Uterus (tissue), 4 donors: ENCODE measurements around the gene RNF39. TPM values are rescaled to one million over a fixed set of nuclear protein-coding genes. Genes with fewer than 3 reads are reported as not detected.

Experiments
- DNase-seq, 2 donors: peaks; one replicate each; pipeline ENCODE4 v3.0.0-alpha.2; 2019 to 2020
- H3K27ac ChIP-seq, 2 donors: fragments of 200-600 bp; sonication (generic); 1 replicate in 1 of 2; 2 replicates in 1 of 2; pipeline ENCODE4 v1.5.1; 2016 to 2018
- H3K27me3 ChIP-seq, 2 donors: fragments of 200-600 bp; sonication (generic); one replicate each; pipeline ENCODE4 v1.5.1; 2018 to 2019; ENCODE audit warnings: control low read depth in 1 of 2
- H3K36me3 ChIP-seq, 2 donors: fragments of 200-600 bp; sonication (generic); one replicate each; pipeline ENCODE4 v1.5.1; 2019; ENCODE audit warnings: control low read depth in 1 of 2
- H3K4me1 ChIP-seq, 2 donors: fragments of 200-600 bp; sonication (generic); one replicate each; pipeline ENCODE4 v1.5.1; 2018 to 2019; ENCODE audit warnings: control low read depth in 1 of 2
- H3K4me3 ChIP-seq, 2 donors: fragments of 200-600 bp; sonication (generic); 1 replicate in 1 of 2; 2 replicates in 1 of 2; pipeline ENCODE4 v1.5.1; 2018 to 2019; ENCODE audit warnings: mild to moderate bottlenecking in 1 of 2
- H3K9me3 ChIP-seq, 2 donors: fragments of 200-600 bp; sonication (generic); one replicate each; pipeline ENCODE4 v1.5.1; 2019; ENCODE audit warnings: control low read depth in 1 of 2
- CTCF ChIP-seq, 4 experiments: fragments of 200-600 bp in 2 of 4; fragments of 450-650 bp in 2 of 4; sonication (generic) in 2 of 4; IDR thresholded peaks; one replicate each; pipeline ENCODE4 v1.5.1; 2016 to 2019; ENCODE audit warnings: antibody characterized with exemption in 4 of 4, mild to moderate bottlenecking in 2 of 4, moderate library complexity in 1 of 4
- POLR2A ChIP-seq, 2 donors: fragments of 450-650 bp; IDR thresholded peaks; one replicate each; pipeline ENCODE4 v1.6.1; 2016; ENCODE audit warnings: antibody characterized with exemption in 2 of 2, mild to moderate bottlenecking in 1 of 2, moderate library complexity in 1 of 2
- intact Hi-C: fragments of 100-400 bp; cut with DNase I; formaldehyde crosslinking; loops from one replicate; pipeline ENCODE4 v1.15.1; 2023; ENCODE audit warnings: low total_unique reads
- total RNA-seq, 4 donors: library from RNA; depleted of rRNA in 3 of 4; stranded (reverse); fragments of >200 nt in 3 of 4; gene quantifications; one replicate each; pipeline versions ENCODE4 v1.1.0 to v1.2.4, GENCODE V29; 2014 to 2023
- donor health status: DM: yes; HTN: yes; CAD: no.

Gene RNF39
- total RNA-seq, 4 donors from 2014 or later, result 0.21 to 0.83 TPM; not detected in 2

- H3K9me3 ChIP-seq, result no peaks in the 10 kb centered on the region
- peaks cover 0 to 23% of the 10 kb centered on the region in 2 donors for H3K27me3 ChIP-seq
- peak overlapping the region; percentile 10 to 31 for H3K4me3 ChIP-seq
- H3K36me3 ChIP-seq, result no peaks in the 10 kb centered on the region
- intact Hi-C loops, result no loop called here
- peak in 1 of 2 donors; percentile 25 for DNase-seq
- TF ChIP-seq CTCF (IDR thresholded peaks at IDR 0.05) (peak in 1 of 4 experiments; percentile 13), POLR2A (IDR thresholded peaks at IDR 0.05) (no peak)
- H3K27ac ChIP-seq, result peak overlapping the region in 1 of 2 donors; percentile 75
- H3K4me1 ChIP-seq, result peaks cover 0 to 11% of the 10 kb centered on the region in 2 donors
These were observed 25.2 kb upstream of the RNF39 start for GRCh38 chr6:30100585-30101443.

- no peak for DNase-seq
- TF ChIP-seq POLR2A (IDR thresholded peaks at IDR 0.05) (no peak), CTCF (IDR thresholded peaks at IDR 0.05) (no peak)
- H3K4me3 ChIP-seq, result no peak overlapping the region
- H3K9me3 ChIP-seq, result no peaks in the 10 kb centered on the region
- peaks cover 0 to 11% of the 10 kb centered on the region in 2 donors for H3K4me1 ChIP-seq
- H3K36me3 ChIP-seq, result no peaks in the 10 kb centered on the region
- H3K27ac ChIP-seq, result peak overlapping the region in 1 of 2 donors; percentile 75
- intact Hi-C loops, result no loop called here
- H3K27me3 ChIP-seq, result peaks cover 0 to 23% of the 10 kb centered on the region in 2 donors
These were observed 24.6 kb upstream of the RNF39 start for GRCh38 chr6:30100154-30100553.

GRCh38 chr6:30097902-30098768, 22.6 kb upstream of the RNF39 start:
- Histone ChIP-seq H3K4me3 (no peak overlapping the region), H3K27me3 (peaks cover 0 to 23% of the 10 kb centered on the region in 2 donors)

GRCh38 chr6:30096829-30097228, 21.3 kb upstream of the RNF39 start:
- no peak for TF ChIP-seq CTCF (IDR thresholded peaks at IDR 0.05)
- no peak for TF ChIP-seq POLR2A (IDR thresholded peaks at IDR 0.05)
- Histone ChIP-seq H3K27me3 (peaks cover 0 to 23% of the 10 kb centered on the region in 2 donors), H3K36me3 (no peaks in the 10 kb centered on the region), H3K4me1 (peaks cover 0 to 11% of the 10 kb centered on the region in 2 donors), H3K9me3 (no peaks in the 10 kb centered on the region), H3K27ac (no peak overlapping the region), H3K4me3 (no peak overlapping the region)
- intact Hi-C loops, result no loop called here
- no peak for DNase-seq

More at GRCh38 chr6:30097902-30098768, 22.6 kb upstream of the RNF39 start:
- Histone ChIP-seq H3K36me3 (no peaks in the 10 kb centered on the region), H3K9me3 (no peaks in the 10 kb centered on the region), H3K27ac (no peak overlapping the region), H3K4me1 (peaks cover 0 to 11% of the 10 kb centered on the region in 2 donors)
- TF ChIP-seq POLR2A (IDR thresholded peaks at IDR 0.05) (no peak), CTCF (IDR thresholded peaks at IDR 0.05) (no peak)
- intact Hi-C loops, result no loop called here
- DNase-seq, result no peak
